ENCODE results near the gene KRT77. TPM values are rescaled to one million over a fixed set of nuclear protein-coding genes. Genes with fewer than 3 reads are reported as not detected.

The KRT77 gene
- total RNA-seq, 1 experiment from 2014 or later: not detected

GRCh38 chr12:52647601-52648000 is 55.7 kb downstream of the KRT77 start:
- in situ Hi-C loops (cut with HindIII; ENCODE audit: low pct_unique_long_range_greater_than_20kb, low sequenced_read_pairs): loop anchor here (10.0 kb wide), 1 partner anchor 433 kb away; no protein-coding TSS in a partner anchor
- no peak for DNase-seq (ENCODE audit: low read depth)

- DNase-seq (ENCODE audit: low read depth): no peak
- in situ Hi-C loops (cut with HindIII; ENCODE audit: low pct_unique_long_range_greater_than_20kb, low sequenced_read_pairs): loop anchor here (10.0 kb wide), 1 partner anchor 432 kb away; no protein-coding TSS in a partner anchor
These were observed 56.7 kb downstream of the KRT77 start for GRCh38 chr12:52646613-52647012.

GRCh38 chr12:52645982-52646381 is 57.3 kb downstream of the KRT77 start:
- in situ Hi-C loops (cut with HindIII; ENCODE audit: low pct_unique_long_range_greater_than_20kb, low sequenced_read_pairs): loop anchor here (10.0 kb wide), 1 partner anchor 431 kb away; no protein-coding TSS in a partner anchor

GRCh38 chr12:52645120-52645761 is 58.1 kb downstream of the KRT77 start:
- in situ Hi-C loops (cut with HindIII; ENCODE audit: low pct_unique_long_range_greater_than_20kb, low sequenced_read_pairs): loop anchor here (10.0 kb wide), 1 partner anchor 430 kb away; no protein-coding TSS in a partner anchor
- DNase-seq (ENCODE audit: low read depth): no peak

More at GRCh38 chr12:52645982-52646381, 57.3 kb downstream of the KRT77 start:
- DNase-seq (ENCODE audit: low read depth): no peak

- no peak for DNase-seq (ENCODE audit: low read depth)
- in situ Hi-C loops (cut with HindIII; ENCODE audit: low pct_unique_long_range_greater_than_20kb, low sequenced_read_pairs): loop anchor here (10.0 kb wide), 1 partner anchor 429 kb away; no protein-coding TSS in a partner anchor
These were observed 59.3 kb downstream of the KRT77 start for GRCh38 chr12:52644078-52644415.

- in situ Hi-C loops (cut with HindIII; ENCODE audit: low pct_unique_long_range_greater_than_20kb, low sequenced_read_pairs): loop anchor here (10.0 kb wide), 1 partner anchor 429 kb away; no protein-coding TSS in a partner anchor
These were observed 59.9 kb downstream of the KRT77 start for GRCh38 chr12:52643233-52644077.

GRCh38 chr12:52641468-52641867 is 61.9 kb downstream of the KRT77 start:
- no peak for DNase-seq (ENCODE audit: low read depth)

More at GRCh38 chr12:52643233-52644077, 59.9 kb downstream of the KRT77 start:
- no peak for DNase-seq (ENCODE audit: low read depth)

More at GRCh38 chr12:52641468-52641867, 61.9 kb downstream of the KRT77 start:
- in situ Hi-C loops (cut with HindIII; ENCODE audit: low pct_unique_long_range_greater_than_20kb, low sequenced_read_pairs): loop anchor here (10.0 kb wide), 1 partner anchor 427 kb away; no protein-coding TSS in a partner anchor

Other genes starting within 250 kb of the KRT77 start
- not detected in 2 replicates for gene KRT6C, start 229.7 kb downstream of the KRT77 start, total RNA-seq (2014; rRNA removed; shearing (Covaris generic); ENCODE audit: low replicate concordance)
- gene KRT6A, start 210.3 kb downstream of the KRT77 start, total RNA-seq (2014; rRNA removed; shearing (Covaris generic); ENCODE audit: low replicate concordance): not detected in 2 replicates
- not detected in 2 replicates for gene KRT5, start 183.1 kb downstream of the KRT77 start, total RNA-seq (2014; rRNA removed; shearing (Covaris generic); ENCODE audit: low replicate concordance)
- gene KRT71, start 150.4 kb downstream of the KRT77 start, total RNA-seq (2014; rRNA removed; shearing (Covaris generic); ENCODE audit: low replicate concordance): not detected in 2 replicates
- not detected in 2 replicates for gene KRT74, start 129.7 kb downstream of the KRT77 start, total RNA-seq (2014; rRNA removed; shearing (Covaris generic); ENCODE audit: low replicate concordance)
- not detected in 2 replicates for gene KRT72, start 102.1 kb downstream of the KRT77 start, total RNA-seq (2014; rRNA removed; shearing (Covaris generic); ENCODE audit: low replicate concordance)
- gene KRT73, start 85.0 kb downstream of the KRT77 start, total RNA-seq (2014; rRNA removed; shearing (Covaris generic); ENCODE audit: low replicate concordance): 0.51 TPM in 1 of 2 replicates, not detected in the other
- gene KRT2, start 51.3 kb downstream of the KRT77 start, total RNA-seq (2014; rRNA removed; shearing (Covaris generic); ENCODE audit: low replicate concordance): 2.4 TPM in 1 of 2 replicates, not detected in the other
- not detected in 2 replicates for gene KRT1, start 23.1 kb downstream of the KRT77 start, total RNA-seq (2014; rRNA removed; shearing (Covaris generic); ENCODE audit: low replicate concordance)
- gene KRT76, start 73.8 kb upstream of the KRT77 start, total RNA-seq (2014; rRNA removed; shearing (Covaris generic); ENCODE audit: low replicate concordance): not detected in 2 replicates
- not detected in 2 replicates for gene KRT3, start 92.6 kb upstream of the KRT77 start, total RNA-seq (2014; rRNA removed; shearing (Covaris generic); ENCODE audit: low replicate concordance)
- 2.0 and 2.5 TPM in 2 replicates for gene KRT4, start 110.6 kb upstream of the KRT77 start, total RNA-seq (2014; rRNA removed; shearing (Covaris generic); ENCODE audit: low replicate concordance)
- gene KRT79, start 130.8 kb upstream of the KRT77 start, total RNA-seq (2014; rRNA removed; shearing (Covaris generic); ENCODE audit: low replicate concordance): not detected in 2 replicates
- gene KRT78, start 145.5 kb upstream of the KRT77 start, total RNA-seq (2014; rRNA removed; shearing (Covaris generic); ENCODE audit: low replicate concordance): not detected in 2 replicates
- 1,565 and 1,569 TPM in 2 replicates for gene KRT8, start 201.6 kb upstream of the KRT77 start, total RNA-seq (2014; rRNA removed; shearing (Covaris generic); ENCODE audit: low replicate concordance)
- 205 and 247 TPM in 2 replicates for gene KRT18, start 245.6 kb upstream of the KRT77 start, total RNA-seq (2014; rRNA removed; shearing (Covaris generic); ENCODE audit: low replicate concordance)